ENCODE data around the gene TTC39A.

TTC39A gene

GRCh38 chr1:51330331-51331201 is at the start of gene TTC39A:
Gene TTC39A, minus strand, starts transcription at chr1:51330562. Its CDS starts 85 bp downstream, at chr1:51330477.
- peak within 1 kb of the TSS; percentile 58 for H3K4me3 Mint-ChIP-seq
- H3K27me3 Mint-ChIP-seq, result peaks cover 60% of the 10 kb centered on the region
- H3K36me3 Mint-ChIP-seq, result no peaks in the 10 kb centered on the region
- no peak for DNase-seq
- H3K27ac Mint-ChIP-seq, result no peak within 1 kb of the TSS
- peaks cover 7% of the 10 kb centered on the region for H3K4me1 Mint-ChIP-seq
- CTCF ChIA-PET, result interaction anchor here (0.6 to 2.0 kb wide), 2 partner anchors 438 to 654 kb away, joined by 4 to 5 read pairs; no protein-coding TSS in a partner anchor
- H3K9me3 Mint-ChIP-seq, result no peaks in the 10 kb centered on the region

DNA sequence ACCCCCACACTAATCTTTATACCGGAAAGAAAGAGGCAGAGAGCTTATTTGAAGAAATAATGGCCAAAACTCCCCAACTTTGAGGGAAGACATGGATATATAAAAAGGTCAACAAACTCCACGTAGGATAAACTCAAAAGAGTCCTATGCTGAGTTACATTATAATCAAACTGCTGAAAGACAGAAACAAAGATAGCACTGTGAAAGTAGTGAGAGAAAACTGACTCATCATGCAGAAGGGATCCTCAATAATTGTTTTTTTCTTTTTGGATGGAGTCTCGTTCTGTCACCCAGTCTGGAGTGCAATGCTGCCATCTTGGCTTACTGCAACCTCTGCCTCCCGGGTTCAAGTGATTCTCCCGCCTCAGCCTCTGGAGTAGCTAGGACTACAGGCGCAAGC is 48.5 kb upstream of the TTC39A start:
- Mint-ChIP-seq H3K27ac (no peak overlapping the region), H3K4me3 (no peak overlapping the region), H3K27me3 (no peaks in the 10 kb centered on the region), H3K36me3 (peaks cover 42% of the 10 kb centered on the region), H3K9me3 (peaks cover 9% of the 10 kb centered on the region), H3K4me1 (no peaks in the 10 kb centered on the region)
- CTCF ChIA-PET, result no interaction called here
- no peak for DNase-seq

DNA sequence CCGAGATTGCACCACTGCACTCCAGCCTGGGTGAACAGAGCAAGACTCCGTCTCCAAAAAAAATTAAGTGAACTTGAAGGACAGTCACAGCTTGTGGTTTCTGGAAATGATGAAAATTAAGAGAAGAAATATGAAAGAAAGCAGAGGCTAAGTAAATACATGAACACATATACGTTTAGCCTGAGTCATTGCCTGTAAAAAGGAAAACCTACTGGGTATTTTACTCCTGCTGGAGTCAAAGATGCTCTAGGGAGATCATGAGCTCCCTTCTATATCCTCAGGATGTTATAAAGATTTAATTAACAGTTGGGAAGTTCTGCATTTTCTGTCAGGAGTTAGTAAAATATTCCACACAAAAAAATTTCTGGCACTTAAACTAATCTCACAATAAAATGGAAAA is 43.5 kb upstream of the TTC39A start:
- H3K4me3 Mint-ChIP-seq, result no peak overlapping the region
- H3K27ac Mint-ChIP-seq, result no peak overlapping the region
- H3K36me3 Mint-ChIP-seq, result peaks cover 22% of the 10 kb centered on the region
- DNase-seq, result no peak
- H3K9me3 Mint-ChIP-seq, result no peaks in the 10 kb centered on the region
- H3K4me1 Mint-ChIP-seq, result no peaks in the 10 kb centered on the region
- CTCF ChIA-PET, result no interaction called here
- no peaks in the 10 kb centered on the region for H3K27me3 Mint-ChIP-seq

DNA sequence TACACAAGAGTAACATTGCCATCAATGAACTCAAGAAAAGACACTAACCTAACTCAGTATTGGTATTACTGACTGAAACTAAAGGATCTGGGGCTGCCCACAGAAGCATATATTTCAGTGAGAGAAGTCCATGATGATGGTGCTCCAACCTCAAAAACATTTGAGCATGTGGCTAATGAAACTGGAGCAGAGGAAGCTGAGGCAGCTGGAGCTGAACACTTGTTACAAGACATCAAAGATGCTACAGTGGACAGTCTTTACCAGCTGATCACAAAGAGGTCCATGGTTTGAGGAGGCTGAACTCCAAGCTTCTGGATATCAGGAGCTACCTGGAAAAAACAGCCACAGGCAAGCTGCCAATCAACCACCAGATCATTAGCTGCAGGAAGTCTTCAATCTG is 42.2 kb upstream of the TTC39A start:
- Mint-ChIP-seq H3K27me3 (no peaks in the 10 kb centered on the region), H3K9me3 (no peaks in the 10 kb centered on the region), H3K36me3 (peaks cover 16% of the 10 kb centered on the region), H3K4me3 (no peak overlapping the region), H3K4me1 (no peaks in the 10 kb centered on the region), H3K27ac (no peak overlapping the region)
- CTCF ChIA-PET, result interaction anchor here (0.7 kb wide), 1 partner anchor 193 kb away, joined by 3 read pairs; no protein-coding TSS in a partner anchor
- no peak for DNase-seq

- Mint-ChIP-seq H3K9me3 (no peaks in the 10 kb centered on the region), H3K4me1 (no peaks in the 10 kb centered on the region), H3K27ac (no peak overlapping the region), H3K36me3 (peaks cover 19% of the 10 kb centered on the region), H3K27me3 (no peaks in the 10 kb centered on the region), H3K4me3 (no peak overlapping the region)
- CTCF ChIA-PET, result no interaction called here
- DNase-seq, result no peak
Measured at GRCh38 chr1:51369171-51369570, 38.8 kb upstream of the TTC39A start.

GRCh38 chr1:51365774-51366173 is 35.4 kb upstream of the TTC39A start:
- no peaks in the 10 kb centered on the region for H3K9me3 Mint-ChIP-seq
- peaks cover 21% of the 10 kb centered on the region for H3K36me3 Mint-ChIP-seq
- H3K27me3 Mint-ChIP-seq, result no peaks in the 10 kb centered on the region
- no peak overlapping the region for H3K4me3 Mint-ChIP-seq
- CTCF ChIA-PET, result no interaction called here
- DNase-seq, result no peak
- H3K27ac Mint-ChIP-seq, result no peak overlapping the region
- H3K4me1 Mint-ChIP-seq, result no peaks in the 10 kb centered on the region

DNA sequence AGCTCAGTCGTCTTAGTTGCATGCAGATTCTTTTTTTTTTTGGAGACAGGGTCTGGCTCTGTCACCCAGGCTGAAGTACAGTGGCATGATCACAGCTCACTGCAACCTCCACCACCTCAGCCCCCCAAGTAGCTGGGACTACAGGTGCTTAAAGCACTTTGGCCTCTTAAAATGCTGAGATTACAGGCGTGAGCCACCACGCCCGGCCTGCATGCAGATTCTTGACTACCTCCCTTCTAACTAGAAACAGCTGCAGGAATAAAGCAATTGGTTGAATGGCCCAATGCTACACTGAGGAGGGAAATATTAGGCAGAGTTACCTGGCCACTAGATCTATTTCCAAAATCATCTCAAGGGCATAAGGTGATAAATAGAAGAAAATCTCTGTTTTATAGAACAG is 29.5 kb upstream of the TTC39A start:
- Mint-ChIP-seq H3K27ac (no peak overlapping the region), H3K27me3 (no peaks in the 10 kb centered on the region), H3K9me3 (no peaks in the 10 kb centered on the region), H3K4me3 (no peak overlapping the region), H3K36me3 (peaks cover 30% of the 10 kb centered on the region), H3K4me1 (no peaks in the 10 kb centered on the region)
- DNase-seq, result no peak
- CTCF ChIA-PET, result no interaction called here

DNA sequence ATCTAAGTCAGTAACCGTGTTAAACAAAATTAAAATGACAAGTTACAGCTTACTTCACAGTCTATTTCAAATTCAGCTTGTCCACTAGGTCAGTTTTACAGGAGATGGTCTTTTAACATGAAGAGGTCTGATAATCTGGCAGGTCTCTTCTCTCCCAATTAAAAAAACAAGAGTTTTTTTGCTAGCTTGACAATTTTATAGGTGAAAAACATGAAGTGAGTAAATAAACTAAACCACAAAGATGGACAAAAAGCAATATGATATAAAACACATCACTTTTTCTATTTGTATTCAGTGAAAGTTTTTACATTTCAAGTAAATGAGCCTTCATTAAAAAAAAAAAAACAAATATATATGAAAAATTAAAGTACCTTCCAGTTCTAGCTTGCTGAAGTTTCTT is 25.0 kb upstream of the TTC39A start:
- CTCF ChIA-PET, result interaction anchor here (1.0 kb wide), 1 partner anchor 11 kb away, joined by 4 read pairs; no protein-coding TSS in a partner anchor
- no peaks in the 10 kb centered on the region for H3K4me1 Mint-ChIP-seq
- no peaks in the 10 kb centered on the region for H3K27me3 Mint-ChIP-seq
- H3K27ac Mint-ChIP-seq, result no peak overlapping the region
- H3K9me3 Mint-ChIP-seq, result no peaks in the 10 kb centered on the region
- DNase-seq, result no peak
- peaks cover 16% of the 10 kb centered on the region for H3K36me3 Mint-ChIP-seq
- no peak overlapping the region for H3K4me3 Mint-ChIP-seq

GRCh38 chr1:51354416-51354815 is 24.1 kb upstream of the TTC39A start:
- no peak overlapping the region for H3K4me3 Mint-ChIP-seq
- CTCF ChIA-PET, result no interaction called here
- no peaks in the 10 kb centered on the region for H3K27me3 Mint-ChIP-seq
- no peak for DNase-seq
- H3K36me3 Mint-ChIP-seq, result peaks cover 14% of the 10 kb centered on the region
- H3K27ac Mint-ChIP-seq, result no peak overlapping the region
- H3K9me3 Mint-ChIP-seq, result no peaks in the 10 kb centered on the region
- H3K4me1 Mint-ChIP-seq, result no peaks in the 10 kb centered on the region

- Mint-ChIP-seq H3K36me3 (peaks cover 14% of the 10 kb centered on the region), H3K27me3 (no peaks in the 10 kb centered on the region), H3K9me3 (no peaks in the 10 kb centered on the region), H3K27ac (no peak overlapping the region), H3K4me1 (no peaks in the 10 kb centered on the region), H3K4me3 (no peak overlapping the region)
- DNase-seq, result no peak
- CTCF ChIA-PET, result interaction anchor here (0.7 kb wide), 1 partner anchor 25 kb away, joined by 3 read pairs; no protein-coding TSS in a partner anchor
Measured at GRCh38 chr1:51351907-51352306, 21.5 kb upstream of the TTC39A start.

DNA sequence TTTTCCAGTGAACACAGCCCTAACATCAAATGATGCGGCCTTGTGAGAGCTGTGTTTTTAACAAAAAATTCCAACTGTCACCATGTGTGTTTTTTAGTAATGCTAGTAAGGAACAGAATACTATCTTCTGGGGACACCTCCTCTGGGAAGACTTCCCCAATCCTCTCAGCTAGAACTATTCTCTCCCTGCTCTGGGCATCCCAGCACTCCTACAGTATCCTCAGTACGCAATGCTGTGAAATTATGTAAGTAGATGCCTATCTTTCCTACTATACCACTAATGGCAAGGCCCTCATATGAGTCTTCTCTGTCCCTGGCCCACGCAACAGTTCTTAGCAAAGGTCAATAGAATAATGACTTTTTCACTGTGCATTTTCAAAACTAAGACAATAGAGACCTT is 19.5 kb upstream of the TTC39A start:
- peaks cover under 1% of the 10 kb centered on the region for H3K36me3 Mint-ChIP-seq
- no peak overlapping the region for H3K4me3 Mint-ChIP-seq
- H3K27ac Mint-ChIP-seq, result no peak overlapping the region
- H3K9me3 Mint-ChIP-seq, result no peaks in the 10 kb centered on the region
- CTCF ChIA-PET, result no interaction called here
- peaks cover 19% of the 10 kb centered on the region for H3K27me3 Mint-ChIP-seq
- H3K4me1 Mint-ChIP-seq, result no peaks in the 10 kb centered on the region
- no peak for DNase-seq

GRCh38 chr1:51348147-51348527 is 17.8 kb upstream of the TTC39A start:
- H3K36me3 Mint-ChIP-seq, result no peaks in the 10 kb centered on the region
- H3K27me3 Mint-ChIP-seq, result peaks cover 37% of the 10 kb centered on the region
- CTCF ChIA-PET, result interaction anchor here (1.3 kb wide), 1 partner anchor 51 kb away, joined by 4 read pairs; no protein-coding TSS in a partner anchor
- no peaks in the 10 kb centered on the region for H3K9me3 Mint-ChIP-seq
- no peak for DNase-seq
- H3K27ac Mint-ChIP-seq, result no peak overlapping the region
- H3K4me1 Mint-ChIP-seq, result no peaks in the 10 kb centered on the region
- H3K4me3 Mint-ChIP-seq, result no peak overlapping the region

GRCh38 chr1:51347398-51348146 is 17.2 kb upstream of the TTC39A start:
- no peaks in the 10 kb centered on the region for H3K4me1 Mint-ChIP-seq
- no peaks in the 10 kb centered on the region for H3K36me3 Mint-ChIP-seq
- H3K27me3 Mint-ChIP-seq, result peaks cover 42% of the 10 kb centered on the region
- H3K27ac Mint-ChIP-seq, result no peak overlapping the region
- H3K4me3 Mint-ChIP-seq, result no peak overlapping the region
- no peak for DNase-seq
- H3K9me3 Mint-ChIP-seq, result no peaks in the 10 kb centered on the region
- CTCF ChIA-PET, result interaction anchor here (0.9 to 1.3 kb wide), 3 partner anchors 51 to 421 kb away, joined by 3 to 4 read pairs (median 3); no protein-coding TSS in a partner anchor

DNA sequence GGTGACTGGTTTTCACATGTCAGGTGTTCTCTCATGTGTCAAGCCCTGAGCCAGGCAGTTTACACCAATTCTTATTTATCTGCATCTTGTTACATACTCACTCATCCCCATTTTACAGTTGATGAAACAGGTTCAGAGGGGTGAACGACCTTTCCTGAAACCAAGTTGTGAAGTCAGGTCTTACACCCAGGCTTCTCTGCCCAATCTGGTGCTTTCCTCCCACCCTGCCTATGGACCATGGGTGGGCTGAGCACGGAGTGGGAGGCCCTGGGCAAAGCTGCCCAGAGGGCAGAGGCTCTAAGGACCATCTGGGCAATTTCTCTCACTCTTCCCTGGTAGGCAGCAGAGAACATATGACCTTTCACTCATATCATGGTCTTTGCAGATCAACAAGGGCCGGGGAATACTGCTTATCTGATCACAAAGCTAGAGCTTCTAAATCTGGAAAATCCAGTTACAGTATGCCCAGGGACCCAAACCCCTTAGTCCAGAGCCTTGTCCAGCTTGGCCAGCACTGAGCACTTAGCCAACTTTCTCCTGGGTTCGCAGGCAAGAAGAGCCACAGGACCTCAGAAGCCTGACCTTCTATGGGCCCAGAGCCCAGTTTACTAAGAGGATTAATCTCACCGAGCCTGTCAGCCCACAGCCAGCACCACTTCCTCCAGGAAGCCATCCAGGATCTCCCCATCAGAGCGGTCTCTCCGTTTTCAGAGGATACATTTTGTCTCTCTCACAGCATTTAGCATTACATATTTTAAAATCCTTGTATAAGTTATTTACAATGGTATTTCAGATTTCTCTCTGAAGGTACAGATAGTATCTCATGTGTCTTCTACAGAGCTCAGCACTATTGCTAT is 16.0 kb upstream of the TTC39A start:
- CTCF ChIA-PET, result interaction anchor here (0.9 to 1.2 kb wide), 2 partner anchors 189 to 423 kb away, joined by 3 read pairs; no protein-coding TSS in a partner anchor
- Mint-ChIP-seq H3K4me1 (no peaks in the 10 kb centered on the region), H3K27me3 (peaks cover 54% of the 10 kb centered on the region), H3K27ac (no peak overlapping the region), H3K4me3 (no peak overlapping the region), H3K36me3 (no peaks in the 10 kb centered on the region), H3K9me3 (no peaks in the 10 kb centered on the region)
- DNase-seq, result no peak

Measured in activated naive CD4-positive, alpha-beta T cell treated with anti-CD3 and anti-CD28 coated beads, Interleukin-2, amount 10 ng/mL, durations not matched to agents 7 days and 5 days (primary cell).